ENCODE data around the gene RTN4. TPM values are rescaled to one million over a fixed set of nuclear protein-coding genes. Genes with fewer than 3 reads are reported as not detected.

The RTN4 gene
- total RNA-seq, 1 experiment from 2014 or later: 200 TPM

DNA sequence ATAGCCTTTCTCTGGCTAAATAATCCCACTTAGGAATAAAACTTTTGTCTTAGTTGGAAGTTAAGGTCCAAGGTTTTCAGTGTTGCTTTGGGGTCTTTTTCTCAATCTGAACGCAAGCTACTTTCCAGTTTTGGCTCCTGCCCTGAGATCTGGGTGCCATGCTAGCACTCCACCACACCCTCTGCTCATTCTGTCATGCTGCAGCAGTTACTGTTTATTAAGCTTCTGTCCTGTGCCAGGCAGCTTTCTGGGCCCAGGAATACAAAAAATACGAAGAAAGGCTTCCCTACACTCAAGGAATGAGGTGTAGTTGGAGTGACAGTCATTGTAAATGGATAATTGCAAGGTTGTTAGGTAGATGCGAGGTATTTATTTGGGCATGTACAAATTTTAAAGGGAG, 46.3 kb upstream of the RTN4 start:
- Histone ChIP-seq H3K18ac (ENCODE audit: insufficient read length, low read depth, low read length) (no peak overlapping the region), H3K14ac (ENCODE audit: insufficient read depth, low read length) (no peak overlapping the region), H2BK5ac (ENCODE audit: insufficient read length, low read length) (no peak overlapping the region), H2AK5ac (ENCODE audit: insufficient read length, low read length) (no peak overlapping the region), H3K27ac (ENCODE audit: insufficient read length, low read depth, low read length) (no peak overlapping the region), H2BK120ac (ENCODE audit: low read depth, low read length, poor library complexity, severe bottlenecking) (no peak overlapping the region), H4K5ac (ENCODE audit: insufficient read length, low read depth, low read length) (no peak overlapping the region), H3K79me2 (ENCODE audit: insufficient read depth, low read length) (no peaks in the 10 kb centered on the region), H3K4ac (ENCODE audit: low read depth, low read length) (no peak overlapping the region), H3K27me3 (ENCODE audit: insufficient read depth, low read length) (no peaks in the 10 kb centered on the region), H3K4me2 (ENCODE audit: insufficient read depth, insufficient read length, low read length) (no peak overlapping the region), H3K23ac (ENCODE audit: insufficient read length, low read depth, low read length) (no peak overlapping the region), H4K91ac (ENCODE audit: insufficient read length, low read depth, low read length) (no peak overlapping the region), H3K79me1 (ENCODE audit: insufficient read depth, low read depth, low read length, poor library complexity, severe bottlenecking) (no peaks in the 10 kb centered on the region), H3K56ac (ENCODE audit: insufficient read length, low read depth, low read length) (no peak overlapping the region), H3K23me2 (ENCODE audit: insufficient read length, low read depth, low read length, poor library complexity, severe bottlenecking) (no peaks in the 10 kb centered on the region), H3T11ph (ENCODE audit: low read length) (no peak overlapping the region), H2BK20ac (ENCODE audit: low read depth, low read length, poor library complexity, severe bottlenecking) (no peak overlapping the region), H2BK15ac (ENCODE audit: low read depth, low read length) (no peak overlapping the region), H2BK12ac (ENCODE audit: insufficient read length, low read depth, low read length) (no peak overlapping the region), H4K20me1 (ENCODE audit: control insufficient read depth, insufficient read depth, insufficient read length) (no peaks in the 10 kb centered on the region), H3K9me3 (ENCODE audit: control insufficient read depth, low read depth, low read length) (no peaks in the 10 kb centered on the region), H2AFZ (ENCODE audit: low read length) (no peak overlapping the region), H3K9ac (ENCODE audit: extremely low read depth, insufficient read length, low read length) (no peak overlapping the region), H3K4me1 (ENCODE audit: insufficient read depth, low read length) (no peaks in the 10 kb centered on the region; the same call in 1 of the 2 replicates), H4K8ac (replicated peaks; ENCODE audit: insufficient read length, low read depth, low read length) (no peak overlapping the region)
- Mint-ChIP-seq H3K27me3 (ENCODE audit: low read depth) (no peaks in the 10 kb centered on the region), H3K4me3 (no peak overlapping the region), H3K4me1 (peaks cover 7 to 14% of the 10 kb centered on the region in 2 experiments), H3K9me3 (no peaks in the 10 kb centered on the region), H3K27ac (no peak overlapping the region), H3K36me3 (ENCODE audit: insufficient read depth in 1 of 3, low read depth in 3 of 3) (no peaks in the 10 kb centered on the region)
- TF ChIP-seq, protein P1, sequence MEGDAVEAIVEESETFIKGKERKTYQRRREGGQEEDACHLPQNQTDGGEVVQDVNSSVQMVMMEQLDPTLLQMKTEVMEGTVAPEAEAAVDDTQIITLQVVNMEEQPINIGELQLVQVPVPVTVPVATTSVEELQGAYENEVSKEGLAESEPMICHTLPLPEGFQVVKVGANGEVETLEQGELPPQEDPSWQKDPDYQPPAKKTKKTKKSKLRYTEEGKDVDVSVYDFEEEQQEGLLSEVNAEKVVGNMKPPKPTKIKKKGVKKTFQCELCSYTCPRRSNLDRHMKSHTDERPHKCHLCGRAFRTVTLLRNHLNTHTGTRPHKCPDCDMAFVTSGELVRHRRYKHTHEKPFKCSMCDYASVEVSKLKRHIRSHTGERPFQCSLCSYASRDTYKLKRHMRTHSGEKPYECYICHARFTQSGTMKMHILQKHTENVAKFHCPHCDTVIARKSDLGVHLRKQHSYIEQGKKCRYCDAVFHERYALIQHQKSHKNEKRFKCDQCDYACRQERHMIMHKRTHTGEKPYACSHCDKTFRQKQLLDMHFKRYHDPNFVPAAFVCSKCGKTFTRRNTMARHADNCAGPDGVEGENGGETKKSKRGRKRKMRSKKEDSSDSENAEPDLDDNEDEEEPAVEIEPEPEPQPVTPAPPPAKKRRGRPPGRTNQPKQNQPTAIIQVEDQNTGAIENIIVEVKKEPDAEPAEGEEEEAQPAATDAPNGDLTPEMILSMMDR (conservative IDR thresholded peaks at IDR 0.05): no peak
- no CpG with 5 or more reads among the region's 3 CpGs for WGBS (ENCODE audit: extremely low coverage, insufficient read length, low lambda C conversion rate)
- DNase-seq: no peak

All from H9 (cell line).